Neural progenitor cell (in vitro differentiated cells): ENCODE measurements around the gene ZNF747.

Experiments
- CTCF ChIP-seq: fragments of 200-600 bp; sonication (generic); IDR thresholded peaks from 2 replicates; pipeline ENCODE4 v1.5.1; 2017; ENCODE audit warnings: antibody characterized with exemption, mild to moderate bottlenecking
- EZH2 ChIP-seq: fragments of 200-600 bp; sonication (generic); IDR thresholded peaks from 2 replicates; pipeline ENCODE4 v1.6.1; 2017; ENCODE audit warnings: antibody characterized with exemption, mild to moderate bottlenecking, moderate library complexity
- EZH2phosphoT487 ChIP-seq: fragments of 200-600 bp; sonication (generic); IDR thresholded peaks from 2 replicates; pipeline ENCODE4 v1.6.1; 2017; ENCODE audit warnings: antibody characterized with exemption

GRCh38 chr16:30494709-30495108, 39.9 kb downstream of the ZNF747 start:
- TF ChIP-seq CTCF (no peak), EZH2phosphoT487 (no peak), EZH2 (no peak)
